Heart left ventricle (tissue), 16 donors: ENCODE data around the gene TXNRD2. TPM values are rescaled to one million over a fixed set of nuclear protein-coding genes. Genes with fewer than 3 reads are reported as not detected.
"Not testable (repeated sequence)": the region's sequence is repeated elsewhere in the genome, so short reads cannot be mapped to it uniquely, and the experiment has no call there.

Experiments
- ATAC-seq, 4 donors: fragments of 200-7000 bp; cut with Tn5 transposase; one replicate each; pipeline ENCODE4 v1.9.1; 2020 to 2022; ENCODE audit warnings: moderate library complexity in 4 of 4, mild to moderate bottlenecking in 3 of 4, moderate number of reproducible peaks in 1 of 4
- DNase-seq, 5 donors: peaks; one replicate each; pipeline ENCODE4 v3.0.0-alpha.2; 2020
- H3K27ac ChIP-seq, 12 donors: fragments of 200-600 bp; sonication (generic) in 4 of 12; one replicate each; pipeline versions ENCODE4 v1.5.0 to v1.8.0; 2016 to 2022; ENCODE audit warnings: mild to moderate bottlenecking in 2 of 12
- H3K27me3 ChIP-seq, 9 donors: fragments of 200-600 bp; sonication (generic) in 2 of 9; one replicate each; pipeline versions ENCODE4 v1.5.1 to v1.8.0; 2016 to 2022; ENCODE audit warnings: mild to moderate bottlenecking in 3 of 9
- H3K36me3 ChIP-seq, 9 donors: fragments of 200-600 bp; sonication (generic) in 2 of 9; one replicate each; pipeline versions ENCODE4 v1.5.0 to v1.8.0; 2018 to 2022; ENCODE audit warnings: mild to moderate bottlenecking in 2 of 9
- H3K4me1 ChIP-seq, 12 donors: fragments of 200-600 bp; sonication (generic) in 4 of 12; one replicate each; pipeline versions ENCODE4 v1.5.0 to v1.8.0; 2016 to 2022; ENCODE audit warnings: mild to moderate bottlenecking in 3 of 12
- H3K4me3 ChIP-seq, 12 donors: fragments of 200-600 bp; sonication (generic) in 4 of 12; one replicate each; pipeline versions ENCODE4 v1.5.0 to v1.8.0; 2017 to 2022; ENCODE audit warnings: mild to moderate bottlenecking in 9 of 12, moderate library complexity in 4 of 12
- H3K9me3 ChIP-seq, 12 donors: fragments of 200-600 bp; sonication (generic) in 4 of 12; one replicate each; pipeline versions ENCODE4 v1.5.0 to v1.8.0; 2016 to 2022; ENCODE audit warnings: mild to moderate bottlenecking in 1 of 12
- CTCF ChIP-seq, 12 donors: fragments of 200-600 bp; sonication (generic) in 4 of 12; IDR thresholded peaks; one replicate each; pipeline versions ENCODE4 v1.5.0 to v1.8.0; 2018 to 2022; ENCODE audit warnings: antibody characterized with exemption in 12 of 12, mild to moderate bottlenecking in 5 of 12
- POLR2A ChIP-seq, 2 donors: fragments of 450-650 bp; IDR thresholded peaks; one replicate each; pipeline ENCODE4 v1.6.1; 2017; ENCODE audit warnings: antibody characterized with exemption in 2 of 2, mild to moderate bottlenecking in 2 of 2, moderate library complexity in 2 of 2
- WGBS, 4 donors: extraction: QIAGEN DNeasy Blood & Tissue Kit in 2 of 4; methylation state at CpG; one replicate each; pipeline versions ENCODE4 v1.1.5 to v1.1.7; 2013 to 2018; 5-methylcytosine and 5-hydroxymethylcytosine counted together
- intact Hi-C, 10 donors: fragments of 100-400 bp; cut with DNase I; formaldehyde crosslinking; loops; one replicate each; pipeline versions ENCODE4 v1.11.1 to v1.14.2; 2022
- polyA plus RNA-seq, 2 donors: library from polyadenylated mRNA; stranded (reverse); fragments of 200-250 nt; gene quantifications; one replicate each; pipeline ENCODE4 v1.2.3, GENCODE V29; 2013
- total RNA-seq, 9 donors: library from RNA; depleted of rRNA in 2 of 9; stranded (reverse); fragments of >200 nt in 2 of 9; fragmentation: NEBNext Ultra II Directional in 3 of 9; extraction: Animal tissue kit (Norgen Biotek cat#: 25700) in 3 of 9; gene quantifications; one replicate each; pipeline versions ENCODE4 v1.1.0 to v1.2.4, GENCODE V29; 2016 to 2023
- donor health status: ischemic (EF 13 %, LVEDD 7.1; RV severe dilation, severe dysfunction).
- donor health status: healthy with polysubstance abuse.
- donor health status: DM: no; HTN: yes; CAD: no.
- donor health status: DM: no; HTN: no; CAD: no.
- donor health status: ischemic (EF 25% LVEDD 6.9; RV normal size, moderate dysfunction).
- donor health status: ischemic (EF 25% LVEDD 5.7; RV mildly dilated, moderate dysfunction).
- donor health status: healthy.
- donor health status: DM: yes; HTN: yes; CAD: no.
- donor health status: ischemic (EF 35%, LVEDD 5.7; RV mildly dilated, moderate dysfunction).
- donor health status: nonischemic (EF 11% LVEDD 7.7; RV severe dilation, severe dysfunction).
- donor health status: DM: yes; HTN: yes; CAD: no.
- donor health status: PGD.
- donor health status: ischemic (EF 29% LVEDD 5.4; RV normal size, mild dysfunction).
- donor health status: nonischemic (EF 23%, LVEDD 6.1; RV moderate dilation, normal function).

The TXNRD2 gene
- total and polyA plus RNA-seq, 11 donors = 23.4 to 60.2 (median 33.5) TPM

GRCh38 chr22:19937616-19938473 lies 3.8 kb downstream of the TXNRD2 start:
- ATAC-seq = no peak
- peaks cover 0 to 6% (median 0%) of the 10 kb centered on the region in 9 donors for H3K36me3 ChIP-seq
- DNase-seq = no peak
- H3K27me3 ChIP-seq = no peaks in the 10 kb centered on the region
- intact Hi-C loops = no loop called here
- peaks cover 4 to 49% (median 16%) of the 10 kb centered on the region in 12 donors for H3K4me1 ChIP-seq
- WGBS, 4 donors = 93 to 95% (median 95%) methylated on average over 16 of the region's 16 CpGs
- TF ChIP-seq CTCF (IDR thresholded peaks at IDR 0.05) (no peak), POLR2A (IDR thresholded peaks at IDR 0.05) (no peak)
- peak overlapping the region in 1 of 12 donors; percentile 37 for H3K27ac ChIP-seq
- no peak overlapping the region for H3K4me3 ChIP-seq
- peaks cover 0 to 12% (median 0%) of the 10 kb centered on the region in 12 donors for H3K9me3 ChIP-seq

GRCh38 chr22:19936513-19936912 lies 5.1 kb downstream of the TXNRD2 start:
- Histone ChIP-seq H3K27ac (no peak overlapping the region), H3K27me3 (no peaks in the 10 kb centered on the region), H3K9me3 (peaks cover 0 to 12% (median 0%) of the 10 kb centered on the region in 12 donors), H3K4me3 (no peak overlapping the region), H3K36me3 (peaks cover 0 to 6% (median 0%) of the 10 kb centered on the region in 9 donors), H3K4me1 (peaks cover 0 to 51% (median 9%) of the 10 kb centered on the region in 12 donors)
- 81 to 88% (median 82%) methylated on average over 7 of the region's 7 CpGs for WGBS, 4 donors
- DNase-seq (no peak), ATAC-seq (no peak)
- intact Hi-C loops = no loop called here
- TF ChIP-seq CTCF (IDR thresholded peaks at IDR 0.05) (no peak), POLR2A (IDR thresholded peaks at IDR 0.05) (no peak)

- H3K36me3 ChIP-seq, H3K27ac ChIP-seq, H3K4me3 ChIP-seq, intact Hi-C loops, ATAC-seq, DNase-seq, H3K27me3 ChIP-seq: not testable (repeated sequence)
- peaks cover 0 to 12% (median 0%) of the 10 kb centered on the region in 12 donors for H3K9me3 ChIP-seq
- 94 to 96% (median 95%) methylated on average over 11 of the region's 11 CpGs for WGBS, 4 donors
- peaks cover 0 to 40% (median under 1%) of the 10 kb centered on the region in 12 donors for H3K4me1 ChIP-seq
These were observed 6.4 kb downstream of the TXNRD2 start for GRCh38 chr22:19935123-19935718.

GRCh38 chr22:19933341-19934241 lies 8.0 kb downstream of the TXNRD2 start:
- 66 to 85% (median 84%) methylated on average over 7 to 9 of the region's 9 CpGs for WGBS, 4 donors
- TF ChIP-seq CTCF (IDR thresholded peaks at IDR 0.05) (no peak), POLR2A (IDR thresholded peaks at IDR 0.05) (no peak)
- intact Hi-C loops = no loop called here

More at GRCh38 chr22:19933341-19934241, 8.0 kb downstream of the TXNRD2 start:
- H3K9me3 ChIP-seq = peaks cover 0 to 12% (median 0%) of the 10 kb centered on the region in 12 donors
- DNase-seq (no peak), ATAC-seq (no peak)
- no peaks in the 10 kb centered on the region for H3K27me3 ChIP-seq
- peaks cover 0 to 7% (median 0%) of the 10 kb centered on the region in 9 donors for H3K36me3 ChIP-seq
- H3K27ac ChIP-seq = no peak overlapping the region
- H3K4me3 ChIP-seq = no peak overlapping the region
- H3K4me1 ChIP-seq = peaks cover 0 to 35% (median 0%) of the 10 kb centered on the region in 12 donors
